Measurements from ENCODE around the gene KCNK17.

KCNK17 gene

GRCh38 chr6:39310542-39310941 is 3.7 kb downstream of the KCNK17 start:
- Histone ChIP-seq H3K9ac (ENCODE audit: low read depth, low read length, poor library complexity) (no peak overlapping the region), H3K4me3 (ENCODE audit: low read length in 2 of 2) (no peak overlapping the region), H3K18ac (ENCODE audit: low read length) (no peak overlapping the region), H3K14ac (ENCODE audit: low read length) (no peak overlapping the region), H3K4me1 (ENCODE audit: control insufficient read depth in 2 of 2, insufficient read depth in 1 of 2, low read depth in 1 of 2, low read length in 2 of 2) (peaks cover 0 to 4% of the 10 kb centered on the region in 2 donors), H2AK5ac (ENCODE audit: low read depth, low read length) (no peak overlapping the region), H3K9me3 (replicated peaks in 1 of 2; ENCODE audit: control insufficient read depth in 2 of 2, insufficient read depth in 1 of 2, low read depth in 1 of 2, low read length in 2 of 2) (no peaks in the 10 kb centered on the region), H3K23ac (ENCODE audit: low read depth, low read length, poor library complexity) (peak overlapping the region; percentile 45), H2AFZ (ENCODE audit: low read length) (no peak overlapping the region), H3K27ac (replicated peaks; ENCODE audit: low read length) (no peak overlapping the region), H2BK15ac (ENCODE audit: low read length) (no peak overlapping the region), H3K4ac (ENCODE audit: low read length) (no peak overlapping the region), H3K36me3 (replicated peaks in 1 of 2; ENCODE audit: control insufficient read depth in 2 of 2, insufficient read depth in 2 of 2, low read length in 2 of 2) (no peaks in the 10 kb centered on the region), H2BK5ac (ENCODE audit: low read length) (no peak overlapping the region), H2BK120ac (ENCODE audit: low read depth, low read length) (no peak overlapping the region), H3K79me1 (ENCODE audit: low read depth, low read length) (no peaks in the 10 kb centered on the region), H3K27me3 (ENCODE audit: control insufficient read depth in 3 of 3, insufficient read depth in 3 of 3, low read depth in 1 of 3, low read length in 3 of 3) (peaks cover 14 to 51% (median 51%) of the 10 kb centered on the region in 3 experiments), H3K4me2 (ENCODE audit: insufficient read depth, low read length, poor library complexity, severe bottlenecking) (no peak overlapping the region), H4K8ac (ENCODE audit: low read depth, low read length) (no peak overlapping the region), H2BK12ac (ENCODE audit: low read length) (no peak overlapping the region), H4K91ac (ENCODE audit: low read depth, low read length, poor library complexity) (no peak overlapping the region)
- no CpG with 5 or more reads among the region's 4 CpGs for WGBS, 2 donors (ENCODE audit: extremely low coverage in 2 of 2, insufficient read length in 2 of 2, insufficient replicate concordance in 1 of 2)
- no peak for DNase-seq (ENCODE audit: low spot score)

- H3K23ac ChIP-seq (ENCODE audit: low read depth, low read length, poor library complexity), result peak overlapping the region; percentile 45
- H3K27me3 ChIP-seq (ENCODE audit: control insufficient read depth in 3 of 3, insufficient read depth in 3 of 3, low read depth in 1 of 3, low read length in 3 of 3), result peaks cover 14 to 46% (median 46%) of the 10 kb centered on the region in 3 experiments
- no peak overlapping the region for H2BK120ac ChIP-seq (ENCODE audit: low read depth, low read length)
- no peak overlapping the region for H4K8ac ChIP-seq (ENCODE audit: low read depth, low read length)
- H3K4me3 ChIP-seq (ENCODE audit: low read length in 2 of 2), result no peak overlapping the region
- no CpG with 5 or more reads among the region's 7 CpGs for WGBS, 2 donors (ENCODE audit: extremely low coverage in 2 of 2, insufficient read length in 2 of 2, insufficient replicate concordance in 1 of 2)
- no peaks in the 10 kb centered on the region for H3K36me3 ChIP-seq (replicated peaks in 1 of 2; ENCODE audit: control insufficient read depth in 2 of 2, insufficient read depth in 2 of 2, low read length in 2 of 2)
- H3K4ac ChIP-seq (ENCODE audit: low read length), result no peak overlapping the region
- no peak overlapping the region for H4K91ac ChIP-seq (ENCODE audit: low read depth, low read length, poor library complexity)
- no peak overlapping the region for H3K27ac ChIP-seq (replicated peaks; ENCODE audit: low read length)
- no peaks in the 10 kb centered on the region for H3K79me1 ChIP-seq (ENCODE audit: low read depth, low read length)
- peaks cover 0 to 4% of the 10 kb centered on the region in 2 donors for H3K4me1 ChIP-seq (ENCODE audit: control insufficient read depth in 2 of 2, insufficient read depth in 1 of 2, low read depth in 1 of 2, low read length in 2 of 2)
- no peak overlapping the region for H3K14ac ChIP-seq (ENCODE audit: low read length)
- H3K9me3 ChIP-seq (replicated peaks in 1 of 2; ENCODE audit: control insufficient read depth in 2 of 2, insufficient read depth in 1 of 2, low read depth in 1 of 2, low read length in 2 of 2), result no peaks in the 10 kb centered on the region
- no peak overlapping the region for H2BK5ac ChIP-seq (ENCODE audit: low read length)
- H3K9ac ChIP-seq (ENCODE audit: low read depth, low read length, poor library complexity), result no peak overlapping the region
- peak overlapping the region; percentile 36 for H2AK5ac ChIP-seq (ENCODE audit: low read depth, low read length)
- H2BK12ac ChIP-seq (ENCODE audit: low read length), result no peak overlapping the region
- no peak overlapping the region for H3K18ac ChIP-seq (ENCODE audit: low read length)
- H2AFZ ChIP-seq (ENCODE audit: low read length), result no peak overlapping the region
- no peak overlapping the region for H2BK15ac ChIP-seq (ENCODE audit: low read length)
- no peak overlapping the region for H3K4me2 ChIP-seq (ENCODE audit: insufficient read depth, low read length, poor library complexity, severe bottlenecking)
- DNase-seq (ENCODE audit: low spot score), result peak; percentile 69
Measured at GRCh38 chr6:39309942-39310531, 4.2 kb downstream of the KCNK17 start.

- DNase-seq (ENCODE audit: low spot score), result no peak
Measured at GRCh38 chr6:39307462-39307861, 6.8 kb downstream of the KCNK17 start.

GRCh38 chr6:39304951-39305350 is 9.3 kb downstream of the KCNK17 start:
- no peak overlapping the region for H3K23ac ChIP-seq (ENCODE audit: low read depth, low read length, poor library complexity)
- H3K79me1 ChIP-seq (ENCODE audit: low read depth, low read length), result no peaks in the 10 kb centered on the region
- no peak overlapping the region for H3K9ac ChIP-seq (ENCODE audit: low read depth, low read length, poor library complexity)
- no peak overlapping the region for H2AFZ ChIP-seq (ENCODE audit: low read length)
- no peak overlapping the region for H2BK12ac ChIP-seq (ENCODE audit: low read length)
- DNase-seq (ENCODE audit: low spot score), result no peak
- H4K91ac ChIP-seq (ENCODE audit: low read depth, low read length, poor library complexity), result no peak overlapping the region
- H2BK15ac ChIP-seq (ENCODE audit: low read length), result no peak overlapping the region
- H3K27me3 ChIP-seq (ENCODE audit: control insufficient read depth in 3 of 3, insufficient read depth in 3 of 3, low read depth in 1 of 3, low read length in 3 of 3), result peaks cover 0 to 4% (median 0%) of the 10 kb centered on the region in 3 experiments
- peaks cover 0 to 2% of the 10 kb centered on the region in 2 donors for H3K9me3 ChIP-seq (replicated peaks in 1 of 2; ENCODE audit: control insufficient read depth in 2 of 2, insufficient read depth in 1 of 2, low read depth in 1 of 2, low read length in 2 of 2)
- H3K14ac ChIP-seq (ENCODE audit: low read length), result no peak overlapping the region
- H2BK5ac ChIP-seq (ENCODE audit: low read length), result no peak overlapping the region
- H4K8ac ChIP-seq (ENCODE audit: low read depth, low read length), result no peak overlapping the region
- no peak overlapping the region for H2AK5ac ChIP-seq (ENCODE audit: low read depth, low read length)
- no peak overlapping the region for H3K4ac ChIP-seq (ENCODE audit: low read length)
- no peak overlapping the region for H3K4me2 ChIP-seq (ENCODE audit: insufficient read depth, low read length, poor library complexity, severe bottlenecking)
- no peak overlapping the region for H3K18ac ChIP-seq (ENCODE audit: low read length)
- no peaks in the 10 kb centered on the region for H3K4me1 ChIP-seq (ENCODE audit: control insufficient read depth in 2 of 2, insufficient read depth in 1 of 2, low read depth in 1 of 2, low read length in 2 of 2)
- H3K27ac ChIP-seq (replicated peaks; ENCODE audit: low read length), result no peak overlapping the region
- no peak overlapping the region for H2BK120ac ChIP-seq (ENCODE audit: low read depth, low read length)
- no peak overlapping the region for H3K4me3 ChIP-seq (ENCODE audit: low read length in 2 of 2)
- no peaks in the 10 kb centered on the region for H3K36me3 ChIP-seq (replicated peaks in 1 of 2; ENCODE audit: control insufficient read depth in 2 of 2, insufficient read depth in 2 of 2, low read length in 2 of 2)

More at GRCh38 chr6:39307462-39307861, 6.8 kb downstream of the KCNK17 start:
- Histone ChIP-seq H4K91ac (ENCODE audit: low read depth, low read length, poor library complexity) (no peak overlapping the region), H3K4me2 (ENCODE audit: insufficient read depth, low read length, poor library complexity, severe bottlenecking) (no peak overlapping the region), H2AFZ (ENCODE audit: low read length) (no peak overlapping the region), H3K27me3 (ENCODE audit: control insufficient read depth in 3 of 3, insufficient read depth in 3 of 3, low read depth in 1 of 3, low read length in 3 of 3) (peaks cover 0 to 21% (median 20%) of the 10 kb centered on the region in 3 experiments), H3K36me3 (replicated peaks in 1 of 2; ENCODE audit: control insufficient read depth in 2 of 2, insufficient read depth in 2 of 2, low read length in 2 of 2) (no peaks in the 10 kb centered on the region), H2BK12ac (ENCODE audit: low read length) (no peak overlapping the region), H3K14ac (ENCODE audit: low read length) (no peak overlapping the region), H3K79me1 (ENCODE audit: low read depth, low read length) (no peaks in the 10 kb centered on the region), H4K8ac (ENCODE audit: low read depth, low read length) (no peak overlapping the region), H3K23ac (ENCODE audit: low read depth, low read length, poor library complexity) (no peak overlapping the region), H2BK15ac (ENCODE audit: low read length) (no peak overlapping the region), H2BK120ac (ENCODE audit: low read depth, low read length) (no peak overlapping the region), H2AK5ac (ENCODE audit: low read depth, low read length) (no peak overlapping the region), H3K4me1 (ENCODE audit: control insufficient read depth in 2 of 2, insufficient read depth in 1 of 2, low read depth in 1 of 2, low read length in 2 of 2) (no peaks in the 10 kb centered on the region), H3K9ac (ENCODE audit: low read depth, low read length, poor library complexity) (no peak overlapping the region), H3K27ac (replicated peaks; ENCODE audit: low read length) (no peak overlapping the region), H3K18ac (ENCODE audit: low read length) (no peak overlapping the region), H3K4me3 (ENCODE audit: low read length in 2 of 2) (no peak overlapping the region), H2BK5ac (ENCODE audit: low read length) (no peak overlapping the region), H3K4ac (ENCODE audit: low read length) (no peak overlapping the region), H3K9me3 (replicated peaks in 1 of 2; ENCODE audit: control insufficient read depth in 2 of 2, insufficient read depth in 1 of 2, low read depth in 1 of 2, low read length in 2 of 2) (peaks cover 0 to 2% of the 10 kb centered on the region in 2 donors)
- no CpG with 5 or more reads among the region's 3 CpGs for WGBS, 2 donors (ENCODE audit: extremely low coverage in 2 of 2, insufficient read length in 2 of 2, insufficient replicate concordance in 1 of 2)

All from neuronal stem cell (in vitro differentiated cells).